Measurements from ENCODE around the gene IL37. TPM values are rescaled to one million over a fixed set of nuclear protein-coding genes. Genes with fewer than 3 reads are reported as not detected.
"Not testable (repeated sequence)": the region's sequence is repeated elsewhere in the genome, so short reads cannot be mapped to it uniquely, and the experiment has no call there.

The IL37 gene
- total and polyA plus RNA-seq, 2 donors (not counting 1 experiment from before 2014, with no cell fraction given), result not detected

- Histone ChIP-seq H2AFZ (ENCODE audit: low read length) (no peak overlapping the region), H4K20me1 (ENCODE audit: control insufficient read depth, extremely low read depth, insufficient read depth, low read length) (no peaks in the 10 kb centered on the region), H3K9me3 (ENCODE audit: control insufficient read depth, insufficient read depth, low read depth, low read length) (no peaks in the 10 kb centered on the region), H3K27ac (ENCODE audit: insufficient read depth, low read length) (no peak overlapping the region), H3K36me3 (ENCODE audit: control insufficient read depth, insufficient read depth, low read length) (no peaks in the 10 kb centered on the region), H3K79me2 (ENCODE audit: control insufficient read depth, insufficient read depth, low read length) (no peaks in the 10 kb centered on the region), H3K27me3 (ENCODE audit: control insufficient read depth, insufficient read depth, low read length) (no peaks in the 10 kb centered on the region), H3K4me3 (replicated peaks in 1 of 4; ENCODE audit: control extremely low read depth in 1 of 4, insufficient read depth in 1 of 4, low read depth in 3 of 4, low read length in 4 of 4) (no peak overlapping the region), H3K4me1 (ENCODE audit: control insufficient read depth, extremely low read depth, insufficient read depth, low read length) (no peaks in the 10 kb centered on the region), H3K9ac (ENCODE audit: insufficient read depth, low read length) (no peak overlapping the region), H3K4me2 (ENCODE audit: extremely low read depth, insufficient read depth, low read length) (no peak overlapping the region)
- DNase-seq (ENCODE audit: low read depth in 2 of 2), result no peak
- TF ChIP-seq CTCF (conservative IDR thresholded peaks at IDR 0.05 in 1 of 2, IDR thresholded peaks at IDR 0.05 in 1 of 2; ENCODE audit: low read depth in 1 of 2, low read length in 2 of 2), result no peak
- no peak for TF ChIP-seq EZH2 (IDR thresholded peaks at IDR 0.05; ENCODE audit: low read length, missing control alignments)
Measured at GRCh38 chr2:112933261-112933660, 22.3 kb downstream of the IL37 start.

GRCh38 chr2:112934117-112934516 is 23.2 kb downstream of the IL37 start:
- H3K9ac ChIP-seq (ENCODE audit: insufficient read depth, low read length); H2AFZ ChIP-seq (ENCODE audit: low read length); H3K4me2 ChIP-seq (ENCODE audit: extremely low read depth, insufficient read depth, low read length): not testable (repeated sequence)

GRCh38 chr2:112936927-112937232 is 25.9 kb downstream of the IL37 start:
- Histone ChIP-seq H3K27me3 (ENCODE audit: control insufficient read depth, insufficient read depth, low read length) (no peaks in the 10 kb centered on the region), H3K4me1 (ENCODE audit: control insufficient read depth, extremely low read depth, insufficient read depth, low read length) (no peaks in the 10 kb centered on the region), H3K4me3 (replicated peaks in 1 of 4; ENCODE audit: control extremely low read depth in 1 of 4, insufficient read depth in 1 of 4, low read depth in 3 of 4, low read length in 4 of 4) (no peak overlapping the region), H3K4me2 (ENCODE audit: extremely low read depth, insufficient read depth, low read length) (no peak overlapping the region), H3K9me3 (ENCODE audit: control insufficient read depth, insufficient read depth, low read depth, low read length) (no peaks in the 10 kb centered on the region), H2AFZ (ENCODE audit: low read length) (no peak overlapping the region), H3K9ac (ENCODE audit: insufficient read depth, low read length) (no peak overlapping the region), H4K20me1 (ENCODE audit: control insufficient read depth, extremely low read depth, insufficient read depth, low read length) (no peaks in the 10 kb centered on the region), H3K79me2 (ENCODE audit: control insufficient read depth, insufficient read depth, low read length) (no peaks in the 10 kb centered on the region), H3K27ac (ENCODE audit: insufficient read depth, low read length) (no peak overlapping the region), H3K36me3 (ENCODE audit: control insufficient read depth, insufficient read depth, low read length) (no peaks in the 10 kb centered on the region)
- DNase-seq (ENCODE audit: low read depth in 2 of 2), result no peak
- TF ChIP-seq EZH2 (IDR thresholded peaks at IDR 0.05; ENCODE audit: low read length, missing control alignments), result no peak
- TF ChIP-seq CTCF (conservative IDR thresholded peaks at IDR 0.05 in 1 of 2, IDR thresholded peaks at IDR 0.05 in 1 of 2; ENCODE audit: low read depth in 1 of 2, low read length in 2 of 2), result no peak

More at GRCh38 chr2:112934117-112934516, 23.2 kb downstream of the IL37 start:
- not testable (repeated sequence) for H3K27me3 ChIP-seq (ENCODE audit: control insufficient read depth, insufficient read depth, low read length); H4K20me1 ChIP-seq (ENCODE audit: control insufficient read depth, extremely low read depth, insufficient read depth, low read length); H3K79me2 ChIP-seq (ENCODE audit: control insufficient read depth, insufficient read depth, low read length); H3K4me1 ChIP-seq (ENCODE audit: control insufficient read depth, extremely low read depth, insufficient read depth, low read length); H3K27ac ChIP-seq (ENCODE audit: insufficient read depth, low read length); H3K4me3 ChIP-seq (replicated peaks in 1 of 4; ENCODE audit: control extremely low read depth in 1 of 4, insufficient read depth in 1 of 4, low read depth in 3 of 4, low read length in 4 of 4); H3K9me3 ChIP-seq (ENCODE audit: control insufficient read depth, insufficient read depth, low read depth, low read length); H3K36me3 ChIP-seq (ENCODE audit: control insufficient read depth, insufficient read depth, low read length); DNase-seq (ENCODE audit: low read depth in 2 of 2)

All from fibroblast of lung (primary cell).